ENCODE data around the gene DNM3.
"Not testable (repeated sequence)": the region's sequence is repeated elsewhere in the genome, so short reads cannot be mapped to it uniquely, and the experiment has no call there.

- not testable (repeated sequence) for TF ChIP-seq EZH2 (IDR thresholded peaks at IDR 0.05; ENCODE audit: borderline replicate concordance, low read length)
- TF ChIP-seq, protein P1, sequence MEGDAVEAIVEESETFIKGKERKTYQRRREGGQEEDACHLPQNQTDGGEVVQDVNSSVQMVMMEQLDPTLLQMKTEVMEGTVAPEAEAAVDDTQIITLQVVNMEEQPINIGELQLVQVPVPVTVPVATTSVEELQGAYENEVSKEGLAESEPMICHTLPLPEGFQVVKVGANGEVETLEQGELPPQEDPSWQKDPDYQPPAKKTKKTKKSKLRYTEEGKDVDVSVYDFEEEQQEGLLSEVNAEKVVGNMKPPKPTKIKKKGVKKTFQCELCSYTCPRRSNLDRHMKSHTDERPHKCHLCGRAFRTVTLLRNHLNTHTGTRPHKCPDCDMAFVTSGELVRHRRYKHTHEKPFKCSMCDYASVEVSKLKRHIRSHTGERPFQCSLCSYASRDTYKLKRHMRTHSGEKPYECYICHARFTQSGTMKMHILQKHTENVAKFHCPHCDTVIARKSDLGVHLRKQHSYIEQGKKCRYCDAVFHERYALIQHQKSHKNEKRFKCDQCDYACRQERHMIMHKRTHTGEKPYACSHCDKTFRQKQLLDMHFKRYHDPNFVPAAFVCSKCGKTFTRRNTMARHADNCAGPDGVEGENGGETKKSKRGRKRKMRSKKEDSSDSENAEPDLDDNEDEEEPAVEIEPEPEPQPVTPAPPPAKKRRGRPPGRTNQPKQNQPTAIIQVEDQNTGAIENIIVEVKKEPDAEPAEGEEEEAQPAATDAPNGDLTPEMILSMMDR (conservative IDR thresholded peaks at IDR 0.05 in 1 of 2, IDR thresholded peaks at IDR 0.05 in 1 of 2; ENCODE audit: extremely low read depth in 1 of 2, insufficient read depth in 1 of 2, low read depth in 1 of 2, low read length in 2 of 2): not testable (repeated sequence)
Measured at GRCh38 chr1:172055816-172056419, 214.6 kb downstream of the DNM3 start.
